Left ventricle myocardium superior (tissue), 1 donor: ENCODE data around the gene ADAMTS19. TPM values are rescaled to one million over a fixed set of nuclear protein-coding genes. Genes with fewer than 3 reads are reported as not detected.

Source experiments
- ATAC-seq: fragments of 200-7000 bp; cut with Tn5 transposase; one replicate; pipeline ENCODE4 v1.9.1; 2020; ENCODE audit warnings: mild to moderate bottlenecking, moderate library complexity
- DNase-seq: peaks from one replicate; pipeline ENCODE4 v3.0.0-alpha.2; 2020
- intact Hi-C: fragments of 100-400 bp; cut with micrococcal nuclease; formaldehyde crosslinking; loops from one replicate; pipeline ENCODE4 v1.11.0; 2022
- total RNA-seq: library from RNA; stranded (reverse); fragmentation: NEBNext Ultra II Directional; extraction: Animal tissue kit (Norgen Biotek cat#: 25700); gene quantifications from one replicate; pipeline ENCODE4 v1.2.1, GENCODE V29; 2021
- donor health status: DM: no; HTN: yes; CAD: no; lungs with severe emphysema.

The ADAMTS19 gene
- total RNA-seq, 1 donor from 2014 or later, result 1.1 TPM

- no peak for DNase-seq
- intact Hi-C loops, result no loop called here
- ATAC-seq, result no peak
Observed at GRCh38 chr5:129465776-129466344, 5.8 kb downstream of the ADAMTS19 start.

- DNase-seq, result no peak
- intact Hi-C loops, result no loop called here
- ATAC-seq, result peak; percentile 26
Observed at GRCh38 chr5:129474544-129474943, 14.4 kb downstream of the ADAMTS19 start.

- DNase-seq (no peak), ATAC-seq (no peak)
- intact Hi-C loops, result no loop called here
Observed at GRCh38 chr5:129476751-129477150, 16.7 kb downstream of the ADAMTS19 start.

- DNase-seq, result no peak
- peak; percentile 80 for ATAC-seq
- intact Hi-C loops, result no loop called here
Observed at GRCh38 chr5:129477532-129477931, 17.4 kb downstream of the ADAMTS19 start.

GRCh38 chr5:129481161-129481560 is 21.1 kb downstream of the ADAMTS19 start:
- DNase-seq, result no peak
- no peak for ATAC-seq
- intact Hi-C loops, result no loop called here

GRCh38 chr5:129496421-129496820 is 36.3 kb downstream of the ADAMTS19 start:
- peak; percentile 89 for ATAC-seq
- no peak for DNase-seq
- intact Hi-C loops, result no loop called here

GRCh38 chr5:129496864-129497595 is 36.9 kb downstream of the ADAMTS19 start:
- intact Hi-C loops, result no loop called here
- DNase-seq, result no peak
- ATAC-seq, result peak; percentile 32

- ATAC-seq (no peak), DNase-seq (no peak)
- intact Hi-C loops, result no loop called here
Observed at GRCh38 chr5:129499208-129499852, 39.2 kb downstream of the ADAMTS19 start.

- intact Hi-C loops, result no loop called here
- DNase-seq (no peak), ATAC-seq (no peak)
Observed at GRCh38 chr5:129500101-129500500, 40.0 kb downstream of the ADAMTS19 start.

GRCh38 chr5:129506086-129506485 is 46.0 kb downstream of the ADAMTS19 start:
- ATAC-seq (no peak), DNase-seq (no peak)
- intact Hi-C loops, result no loop called here

GRCh38 chr5:129506950-129507349 is 46.9 kb downstream of the ADAMTS19 start:
- intact Hi-C loops, result no loop called here
- no peak for DNase-seq
- no peak for ATAC-seq

GRCh38 chr5:129507527-129507926 is 47.4 kb downstream of the ADAMTS19 start:
- no peak for DNase-seq
- ATAC-seq, result no peak
- intact Hi-C loops, result no loop called here

GRCh38 chr5:129508606-129509005 is 48.5 kb downstream of the ADAMTS19 start:
- no peak for ATAC-seq
- intact Hi-C loops, result no loop called here
- DNase-seq, result no peak

- DNase-seq (no peak), ATAC-seq (no peak)
- intact Hi-C loops, result no loop called here
Observed at GRCh38 chr5:129509363-129509975, 49.4 kb downstream of the ADAMTS19 start.

GRCh38 chr5:129511291-129511690 is 51.2 kb downstream of the ADAMTS19 start:
- ATAC-seq, result no peak
- no peak for DNase-seq
- intact Hi-C loops, result no loop called here

GRCh38 chr5:129541051-129541450 is 81.0 kb downstream of the ADAMTS19 start:
- ATAC-seq (no peak), DNase-seq (no peak)
- intact Hi-C loops, result no loop called here

- DNase-seq (no peak), ATAC-seq (no peak)
- intact Hi-C loops, result no loop called here
Observed at GRCh38 chr5:129541648-129542251, 81.7 kb downstream of the ADAMTS19 start.

- no peak for ATAC-seq
- no peak for DNase-seq
- intact Hi-C loops, result no loop called here
Observed at GRCh38 chr5:129547137-129547536, 87.0 kb downstream of the ADAMTS19 start.

GRCh38 chr5:129554134-129554904 is 94.2 kb downstream of the ADAMTS19 start:
- intact Hi-C loops, result no loop called here
- no peak for ATAC-seq
- DNase-seq, result no peak
